MV-4-11 (cell line): ENCODE measurements around the gene IL12RB2.

Experiments
- DNase-seq: peaks from one replicate; lab custom pipeline; 2025; lab: John Stamatoyannopoulos, UW

The IL12RB2 gene

DNA sequence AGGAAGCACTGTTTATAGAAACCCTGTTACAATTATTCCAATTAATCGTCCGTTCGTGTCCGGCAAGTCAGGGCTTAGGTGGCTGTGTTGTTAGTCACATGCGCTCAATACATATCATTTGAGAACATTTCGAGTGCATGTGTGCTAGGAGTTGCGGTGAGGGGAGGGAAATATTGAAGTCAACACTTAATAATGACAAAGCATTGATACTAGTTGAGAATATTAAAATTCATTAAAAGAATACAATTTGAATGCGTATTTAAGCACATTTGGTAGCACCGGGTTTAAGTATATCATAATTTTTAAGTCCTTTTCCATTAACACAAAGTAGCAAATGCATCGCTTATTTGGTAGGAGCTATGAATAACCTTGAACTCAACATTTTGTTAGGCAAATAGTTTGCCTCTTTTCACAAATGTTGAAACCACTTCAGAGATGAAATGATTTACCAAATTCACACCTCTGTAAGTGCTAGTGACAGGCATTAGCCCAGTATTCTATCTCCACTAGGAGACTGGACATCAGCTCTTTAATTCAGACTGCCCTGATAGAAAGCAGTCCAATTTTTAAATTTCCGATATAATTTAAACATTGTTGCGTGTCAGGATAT, 123.6 kb downstream of the IL12RB2 start:
- DNase-seq = no peak

DNA sequence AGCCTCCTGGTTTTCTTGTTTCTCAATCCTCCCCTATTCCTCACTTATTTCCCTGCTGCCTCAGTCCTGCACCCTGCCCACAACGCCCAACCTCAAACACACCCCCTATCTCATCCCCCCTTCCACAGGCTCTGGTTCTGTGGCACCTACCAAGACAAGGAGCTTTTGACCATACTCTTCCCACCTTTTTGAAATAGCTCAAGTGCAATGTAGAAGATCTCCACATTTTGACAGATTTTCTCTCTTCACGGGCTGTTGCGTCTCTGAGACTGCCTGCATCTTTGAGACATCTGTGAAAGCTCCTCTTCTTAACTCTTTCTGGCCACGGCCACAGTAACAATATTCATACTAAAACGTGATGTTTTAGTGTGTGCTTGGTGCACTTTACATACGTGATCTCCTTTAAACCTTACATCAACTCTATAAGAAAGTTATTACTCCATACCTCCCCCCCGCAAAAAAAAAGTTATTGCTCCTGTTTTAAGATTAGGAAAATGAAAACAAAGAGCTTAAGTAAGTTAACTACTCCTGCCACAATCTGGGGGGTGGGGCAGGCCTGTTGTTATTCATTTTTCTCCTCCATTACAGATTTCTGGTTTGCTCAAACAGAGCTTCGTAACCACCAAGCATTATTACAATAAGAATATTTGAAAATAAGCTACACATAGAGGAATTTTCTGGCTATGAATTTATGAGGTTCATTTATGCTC, 124.4 kb downstream of the IL12RB2 start:
- no peak for DNase-seq

DNA sequence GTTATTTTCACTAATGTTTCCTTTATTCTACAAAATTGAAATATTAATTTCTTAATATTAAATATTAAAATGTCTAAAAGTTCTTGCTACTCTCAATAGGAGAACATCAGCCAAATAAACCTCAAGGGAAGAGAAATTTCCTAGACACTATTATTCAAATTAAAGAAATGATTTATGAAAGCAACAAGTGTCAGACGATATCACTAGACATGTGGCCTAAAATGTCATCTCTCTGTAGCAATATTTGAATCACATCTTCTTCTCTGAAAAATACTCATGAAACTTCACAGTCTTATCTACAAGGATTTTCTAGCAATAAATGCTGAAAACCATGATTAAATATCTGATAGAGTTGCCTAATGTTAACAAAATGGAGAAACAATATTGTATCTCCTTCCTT, 125.1 kb downstream of the IL12RB2 start:
- no peak for DNase-seq

DNA sequence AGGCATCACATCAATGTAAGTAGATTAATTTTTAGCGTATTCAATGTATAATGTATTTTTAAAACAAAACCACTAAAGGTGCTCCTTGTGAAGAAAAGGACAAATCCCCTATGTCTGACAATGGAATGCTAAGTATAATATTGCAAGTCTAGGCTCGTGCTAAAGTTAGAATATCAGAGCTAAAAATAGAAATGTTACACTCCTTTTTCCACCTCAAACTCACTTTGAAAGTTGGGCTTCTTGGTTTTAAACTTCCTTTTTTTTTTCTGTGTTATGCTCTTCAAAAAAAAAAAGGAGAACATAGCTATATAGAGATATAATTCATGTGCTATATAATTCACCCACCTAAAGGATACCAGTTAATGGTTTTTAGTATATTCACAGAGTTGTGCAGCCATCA, 126.2 kb downstream of the IL12RB2 start:
- DNase-seq = peak; percentile 91

DNA sequence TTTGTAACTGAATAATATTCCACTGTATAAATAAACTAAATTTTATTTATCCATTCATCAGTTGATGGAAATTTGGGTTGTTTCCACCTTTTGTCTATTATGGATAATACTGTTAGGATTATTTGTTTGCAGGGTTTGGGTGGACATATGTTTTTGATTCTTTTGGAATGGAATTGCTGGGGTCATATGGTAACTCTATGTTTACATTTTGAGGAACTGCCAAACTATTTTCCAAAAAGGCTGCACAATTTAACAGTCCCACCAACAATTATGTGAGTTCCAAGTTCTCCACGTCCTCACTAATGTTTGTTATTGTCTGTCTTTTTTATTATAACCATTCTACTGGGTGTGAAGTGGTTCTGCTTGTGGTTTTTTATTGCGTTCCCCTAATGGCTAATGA, 126.8 kb downstream of the IL12RB2 start:
- no peak for DNase-seq

DNA sequence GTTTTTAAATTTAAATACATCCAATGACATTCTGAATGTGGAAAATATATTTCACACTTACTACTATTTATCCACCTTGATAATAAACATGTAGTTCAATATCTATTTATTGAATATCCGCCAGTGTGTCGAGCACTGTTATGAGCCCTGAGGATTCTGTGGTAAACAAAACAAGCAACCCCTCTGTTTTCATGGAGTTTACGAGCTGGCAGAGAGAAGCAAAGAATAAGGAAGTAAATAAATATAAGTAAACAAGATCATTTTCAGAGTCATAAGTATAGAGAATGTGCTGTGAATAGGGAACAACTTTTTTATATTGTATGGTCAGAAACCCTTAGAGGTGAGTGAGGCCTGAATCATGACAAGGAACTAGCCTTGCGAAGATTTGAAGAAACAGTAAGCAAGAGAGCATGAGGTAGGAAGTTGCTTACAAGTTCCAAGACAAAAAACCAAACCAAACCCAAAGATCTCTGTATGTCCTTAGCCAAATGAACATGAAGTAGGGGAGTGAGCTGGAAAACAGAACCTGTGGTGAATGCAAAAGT, 128.9 kb downstream of the IL12RB2 start:
- peak; percentile 39 for DNase-seq

DNA sequence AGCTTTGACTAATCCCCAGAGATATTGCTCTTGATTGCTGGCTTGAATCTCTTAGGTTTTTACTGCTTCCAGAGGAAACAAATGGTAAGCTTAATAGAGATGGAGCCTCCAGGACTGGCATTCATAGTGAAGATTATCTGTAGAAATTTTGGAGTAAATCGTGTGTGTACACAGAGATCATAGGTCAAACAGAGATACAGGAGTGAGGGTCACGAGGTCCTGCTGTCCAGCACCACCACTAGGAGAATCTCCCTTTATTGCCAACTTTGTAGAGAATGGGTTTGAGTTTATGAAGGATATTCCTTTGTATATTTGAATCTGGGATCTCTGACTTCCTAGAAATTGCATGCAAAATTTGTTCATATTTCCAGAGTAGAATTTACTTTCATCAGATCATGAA, 130.3 kb downstream of the IL12RB2 start:
- DNase-seq = no peak

DNA sequence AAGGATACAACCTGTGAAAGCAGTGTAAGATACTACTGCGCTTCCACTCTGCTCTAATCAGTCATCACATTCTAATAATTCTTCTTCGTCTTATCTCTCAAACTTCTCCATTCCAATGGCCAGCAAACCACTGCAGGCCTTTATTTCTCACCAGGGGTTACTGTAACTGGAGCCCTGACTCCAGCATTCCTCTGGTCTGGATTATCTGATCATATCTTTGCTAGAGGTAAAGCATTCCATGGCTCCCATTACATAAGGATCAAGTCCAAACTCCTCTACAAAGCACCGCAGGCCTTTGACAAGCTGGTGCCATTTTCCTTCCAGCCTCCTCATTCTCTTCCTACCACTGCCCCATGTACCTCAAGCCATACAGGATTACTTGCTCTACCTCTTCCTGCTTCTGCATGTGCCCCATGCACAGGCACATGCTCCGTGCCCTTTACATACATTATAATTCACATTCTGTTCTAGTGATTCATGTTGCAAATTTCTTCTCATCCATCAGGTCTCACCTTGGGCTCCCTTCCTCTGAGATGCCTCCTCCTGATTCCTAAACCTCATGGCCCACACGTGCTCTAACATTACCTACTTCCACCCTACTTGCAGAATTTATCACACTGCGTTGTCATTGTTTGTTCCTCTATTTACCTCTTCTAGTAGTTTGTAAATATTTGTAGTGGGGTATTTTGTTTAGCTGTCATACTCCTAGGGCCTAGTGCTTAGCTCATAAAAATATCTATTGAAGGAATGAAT, 131.8 kb downstream of the IL12RB2 start:
- DNase-seq = no peak

DNA sequence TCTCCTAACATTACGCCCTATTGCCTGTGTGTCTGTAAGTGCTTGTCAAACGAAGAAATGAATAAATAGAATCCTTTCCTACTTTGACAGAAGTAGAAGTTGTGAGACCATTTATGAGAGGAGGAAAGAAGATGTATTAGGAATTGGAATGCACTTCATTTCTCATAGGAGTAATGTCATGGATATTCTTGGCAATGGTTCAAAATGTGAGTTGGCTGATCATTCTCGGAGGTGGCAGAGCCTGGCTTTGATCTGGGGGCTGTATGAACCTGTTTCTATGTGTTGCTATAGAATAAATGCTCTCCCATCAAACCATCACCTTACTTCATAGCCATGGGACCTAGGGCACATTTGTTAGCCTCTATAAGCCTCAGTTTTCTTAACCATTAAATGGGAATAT, 132.7 kb downstream of the IL12RB2 start:
- DNase-seq = no peak

DNA sequence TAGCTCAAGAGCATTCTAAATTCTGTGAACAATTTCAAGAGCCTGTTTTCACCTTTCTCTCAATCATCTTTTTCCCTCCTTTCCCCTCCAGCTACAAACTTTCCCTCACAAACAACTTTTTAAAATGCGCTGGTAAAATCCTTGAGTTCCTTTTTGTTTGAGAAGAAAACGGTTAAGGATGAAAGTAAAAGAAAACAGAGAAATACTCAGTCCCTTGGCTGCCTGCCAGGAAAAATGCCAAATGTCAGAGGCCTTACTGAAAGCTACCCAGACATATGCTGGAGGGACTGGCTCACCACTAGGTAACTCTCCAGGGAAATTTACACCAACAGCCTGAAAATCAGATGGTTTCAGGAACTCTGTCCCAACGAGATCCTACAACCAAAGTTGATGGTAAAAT, 133.5 kb downstream of the IL12RB2 start:
- peak; percentile 58 for DNase-seq

DNA sequence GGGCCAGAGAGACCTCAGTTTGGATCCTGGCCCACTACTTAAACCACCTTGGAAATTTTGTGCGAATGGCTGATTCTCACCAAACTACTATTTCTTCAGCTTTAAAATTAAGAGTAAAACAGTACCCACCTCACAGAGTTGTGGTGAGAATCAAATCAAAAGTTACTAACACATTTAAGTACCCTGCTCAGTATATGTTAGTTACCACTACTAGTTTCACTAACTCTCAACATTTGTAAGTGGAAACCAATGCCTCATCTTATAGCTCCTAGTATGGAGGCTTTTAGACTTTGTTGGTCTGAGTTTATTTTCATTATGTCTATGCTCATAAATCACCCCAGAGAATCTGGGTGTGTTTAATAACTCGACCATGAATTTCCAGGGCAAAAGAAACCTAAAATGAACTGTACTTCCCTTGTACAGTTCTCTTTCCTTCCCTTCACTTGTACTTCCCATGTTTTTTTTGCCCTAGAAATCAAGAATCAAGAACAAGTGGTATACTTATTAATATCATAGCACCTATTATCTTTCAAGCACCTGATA, 134.1 kb downstream of the IL12RB2 start:
- no peak for DNase-seq

DNA sequence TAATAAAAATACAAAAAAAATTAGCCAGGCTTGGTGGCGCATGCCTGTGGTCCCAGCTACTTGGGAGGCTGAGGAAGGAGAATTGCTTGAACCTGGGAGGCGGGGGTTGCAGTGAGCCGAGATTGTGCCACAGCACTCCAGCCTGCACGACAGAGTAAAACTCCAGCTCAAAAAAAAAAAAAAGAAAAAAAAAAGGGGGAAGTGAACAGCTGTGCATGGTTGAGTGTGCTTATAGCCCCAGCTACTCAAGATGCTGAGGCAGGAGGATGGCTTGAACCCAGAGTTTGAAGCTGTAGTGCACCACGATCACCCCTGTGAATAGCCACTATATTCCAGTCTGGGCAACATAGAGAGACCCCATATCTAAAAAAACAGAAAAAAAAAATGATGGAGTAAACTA, 138.3 kb downstream of the IL12RB2 start:
- DNase-seq = peak; percentile 46
